Measurements from ENCODE around the gene PPEF2.

- no peak for TF ChIP-seq EZH2phosphoT487 (IDR thresholded peaks at IDR 0.05; ENCODE audit: insufficient read depth, low read depth)
- TF ChIP-seq EZH2 (IDR thresholded peaks at IDR 0.05; ENCODE audit: insufficient read depth, poor library complexity, severe bottlenecking), result no peak
Observed at GRCh38 chr4:75886104-75886503, 16.1 kb downstream of the PPEF2 start.
